GM19438 (cell line): ENCODE results near the gene LIN28A.

Source experiments
- ATAC-seq: cut with Tn5 transposase; IDR thresholded peaks from one replicate; pipeline ENCODE4 v1.9.1; 2021; ENCODE audit warnings: low read depth; ENCODE audit not compliant: unreplicated experiment

Gene LIN28A

GRCh38 chr1:26477446-26478152 lies 67.0 kb downstream of the LIN28A start:
- ATAC-seq: no peak

DNA sequence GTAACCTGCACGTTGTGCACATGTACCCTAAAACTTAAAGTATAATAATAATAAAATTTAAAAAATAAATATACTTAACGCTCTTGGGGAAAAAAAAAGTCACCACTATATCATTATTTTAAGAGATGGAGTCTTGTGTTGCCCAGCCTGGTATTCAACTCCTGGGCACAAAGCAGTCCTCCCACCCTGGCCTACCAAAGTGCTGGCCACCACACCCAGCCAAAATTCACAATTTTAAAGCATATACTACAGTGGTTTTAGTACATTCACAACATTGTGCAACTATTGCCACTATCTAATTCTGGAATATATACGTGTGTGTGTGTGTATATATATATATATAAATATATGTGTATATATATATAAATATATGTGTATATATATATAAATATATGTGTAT lies 67.5 kb downstream of the LIN28A start:
- no peak for ATAC-seq

GRCh38 chr1:26478988-26479387 lies 68.4 kb downstream of the LIN28A start:
- no peak for ATAC-seq
